Cardiac muscle cell (in vitro differentiated cells and primary cell): ENCODE results near the gene NNMT. TPM values are rescaled to one million over a fixed set of nuclear protein-coding genes. Genes with fewer than 3 reads are reported as not detected.
"Not testable (repeated sequence)": the region's sequence is repeated elsewhere in the genome, so short reads cannot be mapped to it uniquely, and the experiment has no call there.

ENCODE experiments used
- DNase-seq, 2 donors: peaks; one replicate each; pipeline versions ENCODE4 v3.0.0 to v3.0.0-alpha.2; 2010 to 2017; ENCODE audit warnings: low read depth in 1 of 2, low spot score in 1 of 2
- H3K27ac ChIP-seq: fragments of 200-600 bp; sonication (generic); 2 replicates; pipeline ENCODE4 v1.5.1; 2016
- H3K27me3 ChIP-seq: fragments of 200-600 bp; sonication (generic); 2 replicates; pipeline ENCODE4 v1.6.0; 2016; ENCODE audit warnings: control low read depth
- H3K36me3 ChIP-seq: fragments of 200-600 bp; sonication (generic); 2 replicates; pipeline ENCODE4 v1.5.1; 2016; ENCODE audit warnings: control low read depth
- H3K4me1 ChIP-seq: fragments of 200-600 bp; sonication (generic); 2 replicates; pipeline ENCODE4 v1.8.1; 2017; ENCODE audit warnings: low read depth, mild to moderate bottlenecking, mixed run types
- H3K4me3 ChIP-seq: fragments of 200-600 bp; sonication (generic); 2 replicates; pipeline ENCODE4 v1.5.1; 2016; ENCODE audit warnings: mild to moderate bottlenecking
- H3K9me3 ChIP-seq: fragments of 200-600 bp; sonication (generic); 2 replicates; pipeline ENCODE4 v1.5.1; 2017; ENCODE audit warnings: low read depth, mild to moderate bottlenecking, control low read depth
- CTCF ChIP-seq: IDR thresholded peaks from 2 replicates; pipeline ENCODE4 v1.5.1; 2012; ENCODE audit warnings: low read depth, mild to moderate bottlenecking, low read length
- polyA plus RNA-seq: library from polyadenylated mRNA; unstranded; fragments of >200 nt; fragmentation: Nextera tagmentation; extraction: Ambion mirVana; gene quantifications from 2 replicates; pipeline ENCODE4 v1.2.1, GENCODE V29; 2016
- total RNA-seq: library from RNA; depleted of rRNA; stranded (reverse); fragments of >200 nt; gene quantifications from 2 replicates; pipeline ENCODE4 v1.2.3, GENCODE V29; 2016

The NNMT gene
- total and polyA plus RNA-seq, 2 experiments from 2014 or later: 2.0 TPM; not detected in 1

- no peak overlapping the region for H3K27ac ChIP-seq
- no peak overlapping the region for H3K4me3 ChIP-seq
- no peaks in the 10 kb centered on the region for H3K27me3 ChIP-seq
- H3K36me3 ChIP-seq: no peaks in the 10 kb centered on the region
- H3K9me3 ChIP-seq: no peaks in the 10 kb centered on the region
- TF ChIP-seq CTCF: no peak
- DNase-seq: no peak
- H3K4me1 ChIP-seq: no peaks in the 10 kb centered on the region
Observed at GRCh38 chr11:114326151-114326550, 30.0 kb downstream of the NNMT start.

GRCh38 chr11:114326776-114327175 is 30.6 kb downstream of the NNMT start:
- H3K36me3 ChIP-seq: no peaks in the 10 kb centered on the region

GRCh38 chr11:114330373-114330772 is 34.2 kb downstream of the NNMT start:
- Histone ChIP-seq H3K27ac (no peak overlapping the region), H3K27me3 (no peaks in the 10 kb centered on the region), H3K36me3 (no peaks in the 10 kb centered on the region), H3K9me3 (no peaks in the 10 kb centered on the region), H3K4me1 (no peaks in the 10 kb centered on the region), H3K4me3 (no peak overlapping the region)
- no peak for DNase-seq
- no peak for TF ChIP-seq CTCF

More at GRCh38 chr11:114326776-114327175, 30.6 kb downstream of the NNMT start:
- H3K27me3 ChIP-seq: no peaks in the 10 kb centered on the region
- no peaks in the 10 kb centered on the region for H3K9me3 ChIP-seq
- H3K4me3 ChIP-seq: no peak overlapping the region
- no peak for TF ChIP-seq CTCF
- no peak overlapping the region for H3K27ac ChIP-seq
- no peaks in the 10 kb centered on the region for H3K4me1 ChIP-seq
- DNase-seq: no peak

- Histone ChIP-seq H3K9me3 (no peaks in the 10 kb centered on the region), H3K27me3 (no peaks in the 10 kb centered on the region), H3K27ac (no peak overlapping the region), H3K4me3 (no peak overlapping the region), H3K36me3 (no peaks in the 10 kb centered on the region), H3K4me1 (peaks cover 4% of the 10 kb centered on the region)
- peak; percentile 84 for TF ChIP-seq CTCF
- DNase-seq: peak; percentile 75 to 86
Observed at GRCh38 chr11:114340311-114341131, 44.3 kb downstream of the NNMT start.

- not testable (repeated sequence) for H3K4me1 ChIP-seq, H3K36me3 ChIP-seq, DNase-seq, H3K27me3 ChIP-seq, H3K4me3 ChIP-seq, H3K9me3 ChIP-seq, H3K27ac ChIP-seq
Observed at GRCh38 chr11:114341667-114342066, 45.5 kb downstream of the NNMT start.

- Histone ChIP-seq H3K4me1 (peaks cover 4% of the 10 kb centered on the region), H3K36me3 (no peaks in the 10 kb centered on the region), H3K27ac (no peak overlapping the region), H3K9me3 (no peaks in the 10 kb centered on the region), H3K4me3 (no peak overlapping the region), H3K27me3 (no peaks in the 10 kb centered on the region)
- no peak for DNase-seq
- no peak for TF ChIP-seq CTCF
Observed at GRCh38 chr11:114342476-114342875, 46.3 kb downstream of the NNMT start.
